Measurements from ENCODE around the gene SH3RF3.

SH3RF3 gene

DNA sequence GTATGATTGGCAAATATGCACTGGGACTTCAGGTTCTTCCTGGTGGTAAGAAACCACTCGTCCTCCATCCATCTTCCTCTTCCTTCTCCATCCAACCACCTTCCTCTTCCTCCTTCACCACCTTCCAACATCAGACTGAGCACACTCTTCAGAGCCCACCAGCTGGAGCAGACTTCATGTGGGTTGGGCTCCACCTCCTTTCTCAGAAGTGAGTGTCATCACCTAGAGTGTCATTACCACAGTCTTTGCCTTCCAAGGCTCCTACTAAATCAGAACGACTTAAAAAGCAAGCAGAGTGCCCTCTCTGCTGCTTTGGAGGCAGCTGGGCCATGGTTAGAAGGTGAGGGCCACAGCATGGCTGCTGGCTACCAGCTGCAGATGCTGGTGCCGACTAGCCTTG lies 171.6 kb downstream of the SH3RF3 start:
- DNase-seq = no peak

DNA sequence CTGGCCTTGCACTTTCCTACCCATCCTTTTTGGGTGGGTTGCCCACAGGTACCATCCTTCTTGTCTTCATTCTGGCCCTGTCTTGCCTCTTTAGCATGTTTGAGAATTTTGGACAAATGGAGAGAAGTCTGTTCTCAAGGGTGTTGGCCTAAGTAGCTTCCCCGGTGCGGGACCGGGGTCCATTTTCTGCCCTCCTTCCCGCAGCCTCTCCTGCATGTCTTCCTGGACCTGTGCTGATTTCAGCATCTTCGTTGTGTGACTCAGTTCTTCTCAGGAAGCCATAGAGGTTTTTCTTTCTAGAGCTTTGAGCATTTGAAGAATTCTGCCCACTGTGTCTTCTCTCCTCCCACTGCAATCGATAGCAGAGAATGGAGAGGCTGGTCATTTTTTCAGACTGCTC lies 172.7 kb downstream of the SH3RF3 start:
- no peak for DNase-seq

DNA sequence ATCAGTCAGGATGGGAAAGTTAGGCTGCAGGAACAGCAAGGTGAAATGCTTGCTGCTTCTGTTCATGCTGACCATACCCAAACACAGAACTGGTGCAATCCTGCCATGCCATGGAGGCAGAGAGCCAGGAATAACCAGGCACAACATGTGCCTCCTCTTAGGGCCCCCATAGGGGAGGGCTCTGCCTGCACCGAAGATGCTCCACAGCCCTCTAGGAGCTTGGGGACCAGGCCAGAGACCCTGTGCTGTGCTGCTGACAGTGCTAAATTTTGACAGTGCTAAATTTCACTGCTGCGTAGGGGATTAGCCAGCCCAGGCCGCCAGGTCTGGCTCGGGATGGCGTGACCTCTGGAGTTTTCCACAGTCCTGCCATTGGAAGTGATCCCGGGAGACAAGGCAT lies 173.3 kb downstream of the SH3RF3 start:
- no peak for DNase-seq

DNA sequence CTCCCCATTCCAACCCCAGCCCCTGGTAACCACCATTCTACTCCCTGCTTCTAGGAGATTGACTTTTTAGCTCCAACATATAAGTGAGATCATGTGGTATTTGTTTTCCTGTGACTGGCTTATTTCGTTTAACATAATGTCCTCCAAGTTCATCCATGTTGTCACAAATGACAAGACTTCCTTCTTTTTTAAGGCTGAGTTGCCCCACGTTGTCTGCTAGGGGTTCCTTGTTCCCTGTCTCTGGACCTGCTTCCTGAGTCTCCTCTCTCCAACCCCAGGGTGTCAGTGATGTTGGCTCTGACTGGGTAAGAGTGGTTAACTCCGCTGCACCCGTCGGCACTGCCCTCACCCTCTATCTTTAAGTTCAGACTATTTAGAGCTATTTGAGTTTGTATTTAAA lies 175.2 kb downstream of the SH3RF3 start:
- DNase-seq = no peak

DNA sequence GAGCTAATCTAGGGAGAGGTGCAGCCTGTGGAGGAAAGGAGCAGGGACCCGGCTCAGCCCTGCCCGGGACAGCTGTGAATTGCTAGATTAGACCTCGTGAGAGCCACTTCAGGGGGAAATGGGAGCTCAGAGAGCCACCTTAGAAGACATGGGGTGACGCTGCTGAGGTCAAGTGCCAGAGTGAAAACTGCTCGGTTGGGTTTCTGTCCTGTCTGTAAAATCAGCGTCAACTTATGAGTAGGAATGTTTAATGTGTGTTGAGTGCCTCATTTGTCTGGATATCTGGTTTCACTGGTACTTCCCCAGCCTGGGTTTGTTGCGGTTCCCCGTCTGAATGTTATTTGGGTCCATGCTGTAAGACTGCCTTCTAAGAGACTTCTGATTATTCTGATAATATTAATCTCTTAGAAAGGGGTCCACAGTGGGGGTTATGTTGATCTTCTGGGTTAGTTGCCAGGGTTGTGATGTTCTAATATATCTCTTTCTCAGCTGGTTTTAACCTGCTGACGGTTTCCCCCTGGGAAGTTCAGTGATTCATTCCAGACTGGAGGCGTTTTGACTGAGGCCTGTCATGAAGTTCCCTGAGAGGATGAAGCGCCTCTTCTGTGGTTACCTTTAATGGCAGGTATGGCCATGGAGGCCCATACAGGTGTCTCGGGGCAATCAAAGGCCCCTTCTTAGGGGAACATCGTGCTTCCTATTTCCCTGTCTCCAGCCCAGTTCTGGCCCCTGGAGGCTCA lies 175.9 kb downstream of the SH3RF3 start:
- no peak for DNase-seq

DNA sequence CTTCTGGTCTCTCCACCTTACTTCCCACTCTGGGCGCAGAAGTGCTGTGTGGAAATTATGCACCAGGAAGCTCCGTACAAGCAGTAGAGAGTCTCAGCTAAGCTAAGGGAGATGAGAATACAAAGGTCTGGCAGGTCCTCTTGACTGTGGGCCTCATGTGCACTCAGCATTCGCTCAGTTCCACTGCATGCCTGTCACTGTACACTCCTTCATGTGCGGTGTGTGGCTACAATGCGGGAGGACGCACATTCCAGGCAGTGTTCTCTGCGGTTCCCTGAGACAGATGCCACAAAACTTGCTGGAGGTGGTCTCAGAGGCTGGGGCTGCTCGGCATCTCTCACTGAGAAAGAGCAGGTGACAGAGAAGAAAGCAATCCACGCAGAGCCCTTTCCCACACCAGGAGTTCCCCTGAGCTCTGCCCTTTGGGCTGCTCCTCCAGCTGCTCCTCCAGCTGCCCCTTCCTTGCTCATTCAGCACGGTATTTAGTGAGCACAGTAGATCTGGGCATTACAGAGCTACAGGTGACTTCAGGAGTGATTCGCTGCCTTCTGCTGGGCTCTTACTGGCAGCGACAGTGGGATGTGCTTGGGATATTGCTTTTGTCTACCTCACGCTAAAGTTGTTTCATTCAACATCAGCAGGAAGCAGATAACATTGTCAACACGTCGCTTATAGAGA lies 176.6 kb downstream of the SH3RF3 start:
- DNase-seq = no peak

DNA sequence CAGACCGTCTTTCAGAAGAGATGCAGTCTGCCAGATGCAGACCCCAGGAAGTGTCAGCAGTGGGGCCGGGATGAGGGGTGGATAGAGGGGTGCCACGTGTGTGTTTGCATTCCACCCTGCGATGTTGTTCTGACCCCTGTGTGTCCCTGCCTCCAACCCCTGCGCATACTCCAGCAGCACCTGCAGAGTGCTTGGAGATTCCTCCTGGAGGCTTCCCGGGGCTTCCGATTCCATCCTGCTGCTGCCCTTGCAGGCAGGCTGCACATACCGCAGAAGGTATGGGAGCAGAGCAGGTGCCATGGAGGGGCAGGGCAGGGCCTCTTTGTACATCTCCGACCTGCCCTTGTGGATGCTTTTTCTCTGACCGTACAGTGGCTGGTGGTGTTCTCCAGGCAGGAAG lies 177.2 kb downstream of the SH3RF3 start:
- DNase-seq = no peak

DNA sequence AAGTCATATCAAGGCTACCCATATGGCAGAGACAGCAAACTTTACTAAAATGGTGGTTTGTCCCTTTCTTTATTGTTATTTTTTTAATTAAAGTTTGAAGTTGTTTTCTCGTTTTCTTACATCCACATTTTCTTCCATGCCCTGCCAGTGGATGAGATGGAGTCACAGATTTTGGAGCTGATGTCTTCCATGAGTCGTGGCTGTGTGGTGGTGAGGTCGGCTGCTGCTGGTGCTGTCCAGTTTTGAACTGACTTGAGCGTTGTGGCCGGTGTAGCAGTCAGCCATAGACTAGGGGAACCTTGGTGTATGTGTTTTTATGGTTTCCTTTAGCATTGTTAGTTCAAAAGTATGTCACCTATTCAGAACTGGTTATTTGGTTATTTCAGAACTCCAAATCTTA lies 182.8 kb downstream of the SH3RF3 start:
- DNase-seq = no peak

DNA sequence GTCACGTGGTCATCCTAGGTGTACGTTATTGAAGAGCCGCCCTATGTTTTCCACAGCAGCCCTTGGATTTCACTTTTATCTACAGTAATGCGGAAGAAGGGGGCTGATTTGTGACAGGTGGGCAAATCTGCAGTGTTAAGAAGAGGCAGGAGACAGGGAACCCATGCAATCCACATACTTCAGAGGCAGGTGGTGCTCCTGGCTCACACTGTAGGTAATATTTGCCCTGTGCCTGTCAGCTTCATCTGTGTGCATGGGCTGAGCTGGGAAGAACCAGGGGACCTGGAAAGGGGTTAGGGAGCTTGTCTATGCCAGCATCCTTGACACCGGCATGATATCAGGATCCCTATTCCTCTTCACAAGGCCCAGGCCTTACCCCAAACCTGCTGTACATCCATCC lies 183.9 kb downstream of the SH3RF3 start:
- DNase-seq = no peak

DNA sequence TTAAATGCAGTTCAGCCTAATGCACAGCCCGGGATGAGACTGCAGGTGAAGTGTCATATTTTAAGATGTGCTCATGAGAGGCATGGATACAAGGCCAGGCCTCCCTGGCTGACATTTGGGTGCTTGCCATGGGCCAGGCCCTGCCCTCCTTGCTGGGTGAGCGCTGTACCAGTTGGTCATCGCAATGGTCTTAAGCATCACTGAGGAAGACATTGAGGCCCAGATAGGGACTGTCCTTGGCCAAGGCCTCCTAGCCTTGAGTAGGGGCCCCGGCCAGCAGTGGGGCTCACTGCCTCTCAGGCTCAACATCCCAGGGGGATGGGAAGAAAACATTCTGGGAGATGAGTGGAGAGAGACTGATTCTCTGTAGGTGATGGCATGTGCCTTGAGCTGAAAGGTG lies 184.3 kb downstream of the SH3RF3 start:
- DNase-seq = no peak

DNA sequence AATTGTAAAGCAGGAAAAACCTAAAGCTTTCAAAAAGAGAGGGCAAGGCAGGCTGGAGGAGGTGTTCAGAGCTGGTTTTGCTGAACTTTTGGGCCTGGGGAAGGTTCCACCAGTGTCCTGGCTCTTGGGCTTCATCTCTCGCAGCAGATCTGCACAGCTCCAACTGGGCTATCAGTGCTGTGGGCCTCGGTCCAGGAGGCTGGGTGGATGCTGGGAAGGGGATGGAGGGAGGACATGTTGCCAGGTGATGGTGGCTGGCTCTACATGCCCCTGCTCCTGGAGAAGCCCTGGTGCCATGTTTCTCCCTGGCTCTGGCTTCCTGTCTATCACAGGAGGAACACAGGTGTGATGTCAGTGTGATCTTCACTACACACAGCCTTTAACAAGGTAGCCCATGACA lies 187.1 kb downstream of the SH3RF3 start:
- no peak for DNase-seq

DNA sequence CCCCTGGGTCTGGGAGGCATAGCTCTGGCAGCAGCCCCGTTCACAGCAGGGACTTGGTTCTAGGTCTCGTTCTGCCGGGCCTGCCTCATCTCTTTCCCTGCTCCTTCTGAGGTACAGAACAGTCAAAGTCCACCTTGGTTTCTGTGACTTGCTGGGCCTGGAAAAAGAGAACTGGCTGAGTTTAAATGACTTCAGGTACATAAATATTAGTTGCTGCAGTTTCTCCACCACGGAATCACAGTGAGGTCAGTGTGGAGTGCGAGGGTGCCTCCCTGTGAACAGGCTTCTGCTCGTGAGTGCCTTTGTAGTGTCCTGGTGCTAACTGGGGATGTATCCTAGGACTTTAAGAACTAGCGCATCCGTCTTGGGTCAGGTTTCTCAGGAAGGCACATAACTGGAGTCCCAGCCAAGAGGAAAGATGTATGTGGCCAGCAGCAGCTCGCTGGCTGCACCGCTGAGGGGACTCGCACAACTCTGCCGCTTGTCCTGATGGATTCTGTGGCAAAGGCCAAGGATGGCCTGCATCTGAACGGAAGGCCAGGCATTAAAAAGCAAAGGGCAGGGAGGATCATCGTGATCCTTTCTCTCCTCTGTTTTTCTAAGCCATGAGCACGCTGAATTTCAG lies 188.6 kb downstream of the SH3RF3 start:
- no peak for DNase-seq

DNA sequence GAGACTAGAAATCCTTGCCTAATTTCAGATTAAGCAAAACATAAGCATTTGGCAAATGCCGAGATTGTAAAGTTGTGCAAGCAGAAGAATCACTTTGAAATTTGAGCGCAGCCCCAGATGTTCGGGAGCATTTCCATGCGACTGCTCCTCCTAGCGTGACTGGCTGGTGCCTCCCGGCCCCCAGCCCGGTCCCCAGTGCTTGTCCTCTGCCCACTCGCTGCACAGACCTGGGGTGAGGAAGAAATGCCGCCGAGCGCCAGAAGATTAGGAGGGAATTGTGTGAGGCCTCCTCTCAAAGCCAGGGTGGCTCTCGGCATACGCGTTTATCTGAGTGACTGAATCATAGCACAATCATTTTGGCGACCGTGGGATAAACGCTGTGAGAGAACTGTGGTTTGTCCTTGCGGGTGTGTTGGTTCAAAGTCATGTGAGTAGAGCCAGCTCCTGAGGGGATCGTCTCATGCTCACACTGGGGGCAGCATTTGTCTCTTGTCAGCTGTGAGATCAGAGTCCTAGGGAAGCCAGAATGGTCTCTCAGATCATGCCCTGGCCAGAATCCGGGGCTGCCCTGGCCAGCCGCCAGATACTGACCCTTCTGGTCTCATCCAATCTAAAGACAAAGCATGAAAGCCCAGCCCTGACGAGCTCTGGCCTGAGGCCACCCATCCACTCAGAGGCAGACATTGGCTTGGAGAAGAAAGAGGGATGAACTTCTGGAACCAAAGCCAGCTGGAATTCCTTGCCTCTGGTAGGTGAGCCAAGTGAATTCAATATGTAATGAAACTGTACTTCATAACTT lies 189.3 kb downstream of the SH3RF3 start:
- peak in 27 of 56 donors; percentile 3 to 77 (median 29) for DNase-seq

DNA sequence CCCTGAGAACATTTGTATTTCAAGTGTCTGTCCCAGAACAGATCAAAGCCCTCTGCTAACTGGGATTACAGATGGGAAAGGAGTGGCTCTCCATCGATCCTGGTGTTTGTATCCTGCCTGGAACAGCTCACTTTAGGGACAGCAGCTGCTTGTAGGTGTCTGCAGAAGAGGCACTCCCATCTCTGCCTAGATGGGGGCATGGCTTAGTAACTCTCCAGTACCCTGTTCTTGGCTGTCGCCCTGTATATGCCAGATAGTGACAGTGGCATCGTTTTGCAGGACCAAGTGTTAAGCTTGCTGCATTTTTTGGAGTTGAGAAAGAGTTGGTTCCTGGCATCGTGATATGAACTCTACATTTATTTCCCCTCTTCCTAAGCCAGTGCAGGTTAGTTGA lies 189.9 kb downstream of the SH3RF3 start:
- no peak for DNase-seq

DNA sequence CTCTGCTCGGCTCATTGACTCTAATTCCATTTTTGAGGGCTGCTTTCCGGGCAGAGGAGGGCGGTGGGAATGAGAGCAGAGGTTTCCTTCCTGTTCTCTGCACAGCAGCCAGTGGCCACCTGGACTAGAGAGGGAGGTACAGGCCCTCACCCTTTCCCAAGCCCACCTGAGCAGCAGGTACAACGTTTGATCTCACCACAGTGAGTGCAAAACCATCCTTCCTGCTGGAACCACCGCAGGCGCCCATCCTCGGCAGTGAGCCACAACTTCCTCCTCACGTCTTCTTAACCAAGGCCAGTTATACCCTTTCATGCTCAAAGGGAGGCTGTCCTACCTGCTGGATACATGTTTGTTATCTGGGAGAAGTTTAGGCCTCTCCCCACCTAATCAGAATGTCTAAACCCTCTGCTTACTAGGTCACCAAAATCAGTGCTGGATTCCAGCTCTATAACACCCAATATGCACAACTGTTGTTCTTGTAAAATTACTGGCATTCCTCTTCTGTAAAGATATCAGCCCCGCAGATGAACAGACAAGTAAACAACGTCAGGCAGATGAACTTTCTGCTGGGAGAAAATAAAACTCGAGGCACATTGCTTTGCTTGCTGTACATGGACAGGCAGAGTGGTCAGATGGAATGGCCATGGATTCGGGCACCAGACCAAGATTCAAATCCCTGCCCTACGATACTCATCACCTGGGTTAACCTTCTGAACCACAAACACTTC lies 191.4 kb downstream of the SH3RF3 start:
- no peak for DNase-seq

DNA sequence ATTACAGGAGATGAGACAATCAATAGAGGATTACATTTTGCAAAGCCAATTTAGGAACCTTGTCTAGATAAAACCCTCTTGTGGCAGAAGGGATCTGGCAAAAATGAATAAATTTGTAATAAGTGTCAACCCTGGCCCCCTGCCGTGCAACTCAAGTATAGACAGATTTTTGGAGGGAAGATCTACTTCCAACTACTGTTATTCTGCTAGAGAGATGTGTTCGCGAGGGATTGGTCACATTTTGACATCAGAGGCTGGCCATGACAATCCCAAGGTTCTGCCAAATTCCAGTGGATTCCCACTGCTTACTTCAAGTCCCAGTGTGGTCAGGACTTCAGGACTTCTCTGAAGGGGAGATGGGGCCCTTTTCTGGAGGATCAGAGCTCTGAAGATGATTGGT lies 192.6 kb downstream of the SH3RF3 start:
- no peak for DNase-seq

DNA sequence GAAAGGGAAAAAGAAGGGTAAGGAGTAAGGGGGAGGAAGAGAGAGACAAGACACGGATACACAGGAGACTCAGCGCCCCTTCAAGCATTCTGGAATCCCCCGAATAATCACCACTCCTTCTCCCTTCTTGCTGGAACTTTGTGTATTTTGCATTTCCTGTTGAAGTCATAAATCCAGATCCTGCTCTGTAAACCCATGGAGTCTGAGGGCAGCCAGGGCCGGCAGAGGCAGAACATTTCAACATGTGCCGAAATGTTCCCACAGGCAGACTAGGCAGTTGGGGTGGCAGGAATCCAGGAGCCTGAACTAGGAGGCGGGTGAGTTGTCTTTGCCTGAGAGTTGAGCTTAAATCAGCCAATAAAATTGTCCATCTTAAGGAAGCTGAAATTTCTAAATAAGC lies 193.1 kb downstream of the SH3RF3 start:
- peak in 22 of 56 donors; percentile 5 to 55 (median 14) for DNase-seq

DNA sequence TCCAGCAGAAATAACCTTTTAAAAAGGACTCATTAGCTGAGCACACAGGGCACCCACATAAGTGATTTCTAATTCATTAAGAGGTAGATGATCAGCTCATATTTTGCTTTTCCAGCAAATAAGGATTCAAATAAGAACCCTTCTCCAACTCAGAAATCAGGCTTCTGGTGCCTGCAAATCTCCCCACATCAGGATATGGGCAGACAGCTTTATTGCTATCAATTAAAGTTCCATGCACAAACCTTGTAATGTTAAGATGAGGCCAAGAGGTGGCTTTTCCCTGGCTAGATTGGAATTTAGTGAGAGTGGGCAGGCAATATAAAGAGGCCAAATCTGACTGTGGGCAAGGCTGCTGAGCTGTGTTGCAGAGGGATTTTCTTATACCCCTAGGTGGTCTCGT lies 193.6 kb downstream of the SH3RF3 start:
- DNase-seq = no peak

DNA sequence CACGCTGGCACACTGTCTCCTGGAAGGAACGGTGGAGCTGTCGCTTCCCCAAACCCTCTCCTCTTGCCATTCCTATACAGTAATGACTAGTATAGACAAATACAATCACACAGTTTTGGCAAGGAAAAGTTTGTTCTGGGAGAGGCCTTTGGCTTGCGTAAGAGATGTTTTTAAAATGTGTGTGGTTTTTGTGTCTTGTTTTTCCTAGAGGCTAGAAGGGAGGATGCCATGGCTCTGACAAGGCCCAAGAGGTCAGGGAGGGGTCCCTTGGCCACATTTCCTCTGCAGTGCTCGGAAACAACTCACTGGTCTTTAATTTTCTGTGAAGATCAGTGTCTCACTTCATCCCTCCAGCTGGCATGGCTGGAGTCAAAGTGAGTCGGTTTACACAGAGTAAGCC lies 195.9 kb downstream of the SH3RF3 start:
- no peak for DNase-seq

DNA sequence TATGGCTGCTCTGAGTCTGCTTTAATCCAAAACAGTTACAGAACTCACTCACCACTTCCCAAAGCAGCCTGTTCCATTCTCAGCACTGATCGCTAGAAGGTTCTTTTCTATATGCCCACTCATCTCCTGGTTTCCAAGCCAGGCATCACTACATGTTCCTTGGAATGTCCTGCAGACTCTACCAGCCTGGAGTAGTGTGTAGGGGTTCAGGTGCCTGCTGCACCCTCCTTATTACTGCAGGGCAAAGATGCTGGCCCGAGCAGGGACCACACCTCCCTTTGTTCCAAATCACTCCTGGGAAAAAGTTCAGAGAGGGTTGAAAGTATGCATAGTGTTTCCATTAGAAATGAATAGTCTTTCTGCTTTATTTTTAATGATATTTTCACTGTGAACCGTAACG lies 196.6 kb downstream of the SH3RF3 start:
- DNase-seq = no peak

DNA sequence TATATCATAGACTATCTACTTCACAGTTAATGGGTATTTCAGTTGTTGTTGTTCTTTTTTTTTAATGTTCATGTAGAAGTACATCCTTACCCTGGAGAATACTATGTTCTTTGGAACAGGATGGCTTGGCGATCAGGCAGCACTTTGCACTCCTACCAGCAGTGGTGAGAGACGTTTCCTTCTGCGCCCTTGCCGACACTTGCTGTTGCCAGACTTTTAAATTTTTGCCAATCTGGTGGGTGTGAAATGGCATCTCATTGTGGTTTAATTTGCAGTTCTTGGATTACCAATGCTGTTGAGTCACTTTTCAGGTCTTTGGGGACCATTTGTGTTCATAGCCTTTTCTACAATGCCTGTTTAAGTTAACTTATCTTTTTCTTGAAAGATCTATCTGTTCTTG lies 197.3 kb downstream of the SH3RF3 start:
- no peak for DNase-seq
